T-cell (primary cell): ENCODE data around the gene ADAM17. TPM values are rescaled to one million over a fixed set of nuclear protein-coding genes. Genes with fewer than 3 reads are reported as not detected.

Experiments used
- ATAC-seq, 4 experiments: fragments of 200-7000 bp in 3 of 4; fragments of 150-1000 bp in 1 of 4; cut with Tn5 transposase; replicated peaks in 1 of 4; 1 replicate in 3 of 4; 2 replicates in 1 of 4; pipeline ENCODE4 v1.10.0; 2021; ENCODE audit warnings: moderate library complexity in 3 of 4, mild to moderate bottlenecking in 2 of 4, moderate number of reproducible peaks in 1 of 4
- CTCF ChIA-PET, 2 donors: fragments of 300-600 bp; sonication (Branson Sonifier 250); formaldehyde crosslinking; loops; one replicate each; lab custom pipeline; 2022; ENCODE audit warnings: antibody characterized with exemption in 2 of 2; lab: Charles Lee
- POLR2A ChIA-PET, 2 donors: fragments of 300-600 bp; sonication (Branson Sonifier 250); formaldehyde crosslinking; loops; one replicate each; lab custom pipeline; 2022; ENCODE audit warnings: antibody characterized with exemption in 2 of 2; lab: Charles Lee
- DNase-seq, 35 experiments: peaks; one replicate each; pipeline versions ENCODE4 v3.0.0 to v3.0.0-alpha.2; 2013 to 2023
- H3K27ac ChIP-seq: one replicate; pipeline ENCODE4 v1.5.1; 2013; ENCODE audit warnings: low read length
- H3K27me3 ChIP-seq, 2 experiments: replicated peaks in 1 of 2; 1 replicate in 1 of 2; 2 replicates in 1 of 2; pipeline versions ENCODE4 v1.6.1 to v1.7.0; 2013; ENCODE audit warnings: low read length in 1 of 2, mixed read lengths in 1 of 2; ENCODE audit not compliant: control insufficient read depth in 2 of 2, insufficient read depth in 2 of 2; ENCODE audit errors: extremely low read depth in 1 of 2
- H3K36me3 ChIP-seq, 2 donors: 1 replicate in 1 of 2; 2 replicates in 1 of 2; pipeline versions ENCODE4 v1.6.1 to v1.7.0; 2013; ENCODE audit warnings: low read length in 1 of 2; ENCODE audit not compliant: control insufficient read depth in 2 of 2, insufficient read depth in 1 of 2; ENCODE audit errors: extremely low read depth in 1 of 2
- H3K4me1 ChIP-seq, 2 experiments: 1 replicate in 1 of 2; 2 replicates in 1 of 2; pipeline versions ENCODE4 v1.6.1 to v1.7.0; 2013; ENCODE audit warnings: low read length in 2 of 2, mixed read lengths in 1 of 2; ENCODE audit not compliant: insufficient read depth in 2 of 2, control insufficient read depth in 1 of 2; ENCODE audit errors: extremely low read depth in 1 of 2
- H3K4me3 ChIP-seq, 2 donors: 1 replicate in 1 of 2; 2 replicates in 1 of 2; pipeline versions ENCODE4 v1.5.1 to v1.7.0; 2013; ENCODE audit warnings: mild to moderate bottlenecking in 2 of 2, low read length in 1 of 2, moderate library complexity in 1 of 2; ENCODE audit not compliant: control insufficient read depth in 1 of 2; ENCODE audit errors: extremely low read depth in 1 of 2
- H3K9me3 ChIP-seq: 2 replicates; pipeline ENCODE4 v1.7.0; 2013
- H3K27ac Mint-ChIP-seq, 2 donors: one replicate each; pipeline ENCODE4 v1.8.0; 2020 to 2021; ENCODE audit warnings: mild to moderate bottlenecking in 2 of 2, mixed read lengths in 2 of 2
- H3K27me3 Mint-ChIP-seq, 2 donors: one replicate each; pipeline ENCODE4 v1.8.0; 2021 to 2022; ENCODE audit warnings: mixed read lengths in 2 of 2
- H3K36me3 Mint-ChIP-seq: one replicate; pipeline ENCODE4 v1.8.0; 2021; ENCODE audit warnings: mixed read lengths
- H3K4me1 Mint-ChIP-seq, 3 donors: one replicate each; pipeline ENCODE4 v1.8.0; 2020 to 2022; ENCODE audit warnings: mixed read lengths in 3 of 3, mild to moderate bottlenecking in 1 of 3
- H3K4me3 Mint-ChIP-seq, 3 donors: one replicate each; pipeline ENCODE4 v1.8.0; 2020 to 2022; ENCODE audit warnings: mild to moderate bottlenecking in 3 of 3, mixed read lengths in 3 of 3, moderate library complexity in 3 of 3
- H3K9me3 Mint-ChIP-seq, 3 donors: one replicate each; pipeline ENCODE4 v1.8.0; 2020 to 2022; ENCODE audit warnings: mixed read lengths in 3 of 3
- WGBS: methylation state at CpG from one replicate; pipeline ENCODE4 v1.1.5; 2013; ENCODE audit warnings: missing lambda C conversion rate; ENCODE audit not compliant: insufficient coverage; 5-methylcytosine and 5-hydroxymethylcytosine counted together
- total RNA-seq, 35 experiments: library from RNA in 6 of 35; stranded (reverse) in 6 of 35; fragments of 120-200 nt in 1 of 35; gene quantifications; one replicate each; pipeline versions ENCODE4 v1.2.1 to v1.2.4 and lab custom pipeline; 2013 to 2026

ADAM17 gene
- total RNA-seq, 5 donors from 2014 or later (not counting 1 experiment from before 2014, with no cell fraction given): 26.5 to 34.5 (median 29.5) TPM

DNA sequence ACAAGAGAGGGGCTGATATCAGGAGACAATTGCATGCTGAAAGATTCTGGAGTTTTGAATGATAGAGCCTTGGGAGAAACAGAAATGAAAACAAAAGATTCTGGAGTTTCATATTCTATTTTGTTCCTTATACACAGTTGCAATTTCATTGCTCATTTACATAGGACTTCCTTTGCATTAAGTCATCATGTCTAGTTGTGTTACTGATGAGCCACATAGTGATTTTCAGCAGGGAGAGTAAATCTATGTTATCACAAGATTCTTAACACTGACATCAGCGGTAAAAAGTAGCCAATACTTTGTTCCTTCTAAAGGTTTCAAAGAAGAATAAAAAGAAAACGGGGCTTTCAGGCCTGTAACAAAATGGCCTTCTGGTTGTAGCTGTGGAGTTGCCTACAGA, 7.1 kb downstream of the ADAM17 start:
- POLR2A ChIA-PET: interaction anchor here in 1 of 2 donors (0.7 kb wide), 1 partner anchor 39 kb away, joined by 4 read pairs; no protein-coding TSS in a partner anchor

DNA sequence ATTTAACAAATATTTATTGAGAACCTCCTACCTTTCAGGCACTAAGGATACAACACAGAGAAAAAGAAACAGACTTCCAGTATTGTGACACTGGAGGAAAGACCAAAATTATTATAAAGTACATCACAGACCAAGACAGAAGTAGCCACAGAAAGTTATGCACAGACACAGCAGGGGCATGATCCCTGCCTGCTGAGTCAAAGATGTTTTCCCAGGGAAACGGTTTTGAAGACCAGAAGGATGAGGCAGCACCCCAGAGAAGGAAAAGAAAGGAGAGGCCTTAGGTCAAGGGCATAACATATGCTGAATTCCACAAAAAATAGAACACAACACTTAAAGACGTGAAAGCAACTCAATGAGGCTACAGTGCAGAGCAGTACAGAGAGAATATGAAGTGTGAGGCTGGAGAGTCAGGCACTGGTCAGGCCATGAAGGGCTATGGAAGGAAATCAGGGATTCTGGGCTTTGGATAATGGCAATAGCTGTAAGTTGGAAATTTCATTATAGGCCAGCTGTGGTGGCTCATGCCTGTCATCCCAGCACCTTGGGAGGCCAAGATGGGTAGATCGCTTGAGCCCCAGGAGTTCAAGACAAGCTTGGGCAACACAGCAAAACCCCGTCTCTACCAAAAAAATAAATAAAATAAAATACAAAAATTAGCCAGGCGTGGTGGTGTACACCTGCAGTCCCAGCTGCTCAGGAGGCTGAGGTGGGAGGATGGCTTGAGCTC, 8.2 kb downstream of the ADAM17 start:
- POLR2A ChIA-PET: interaction anchor here in 1 of 2 donors (0.6 kb wide), 2 partner anchors 14 to 24 kb away, joined by 4 to 5 read pairs; no protein-coding TSS in a partner anchor
- H3K36me3 Mint-ChIP-seq: peaks cover 13% of the 10 kb centered on the region
- no CpG with 5 or more reads among the region's 5 CpGs for WGBS
- no peaks in the 10 kb centered on the region for H3K36me3 ChIP-seq
- peaks cover 67 to 77% (median 69%) of the 10 kb centered on the region in 3 donors for H3K4me1 Mint-ChIP-seq
- H3K9me3 Mint-ChIP-seq: no peaks in the 10 kb centered on the region
- H3K4me3 ChIP-seq: no peak overlapping the region
- H3K27ac Mint-ChIP-seq: peak overlapping the region; percentile 40 to 77
- H3K27ac ChIP-seq: no peak overlapping the region
- no peak for DNase-seq
- no peaks in the 10 kb centered on the region for H3K27me3 Mint-ChIP-seq
- CTCF ChIA-PET: interaction anchor here (0.7 kb wide), 2 partner anchors 39 to 160 kb away, joined by 4 read pairs; no protein-coding TSS in a partner anchor
- H3K4me1 ChIP-seq: peaks cover 10 to 34% of the 10 kb centered on the region in 2 experiments
- no peaks in the 10 kb centered on the region for H3K27me3 ChIP-seq
- ATAC-seq: no peak
- no peaks in the 10 kb centered on the region for H3K9me3 ChIP-seq
- H3K4me3 Mint-ChIP-seq: peak overlapping the region in 2 of 3 donors; percentile 24 to 44

More for the DNA sequence above, 7.1 kb downstream of the ADAM17 start:
- CTCF ChIA-PET: interaction anchor here in 1 of 2 donors (0.7 kb wide), 1 partner anchor 38 kb away, joined by 4 read pairs; no protein-coding TSS in a partner anchor
- Mint-ChIP-seq H3K4me1 (peaks cover 72 to 80% (median 72%) of the 10 kb centered on the region in 3 donors), H3K27ac (peak overlapping the region; percentile 77 to 82), H3K36me3 (peaks cover 6% of the 10 kb centered on the region), H3K27me3 (no peaks in the 10 kb centered on the region), H3K4me3 (peak overlapping the region; percentile 24 to 66 (median 56)), H3K9me3 (no peaks in the 10 kb centered on the region)
- Histone ChIP-seq H3K27ac (peak overlapping the region; percentile 49), H3K4me1 (peaks cover 17 to 39% of the 10 kb centered on the region in 2 experiments), H3K9me3 (no peaks in the 10 kb centered on the region), H3K27me3 (no peaks in the 10 kb centered on the region), H3K36me3 (no peaks in the 10 kb centered on the region), H3K4me3 (no peak overlapping the region)
- DNase-seq: peak in 1 of 35 experiments; percentile 28
- WGBS: no CpG with 5 or more reads among the region's 2 CpGs
- ATAC-seq: peak; percentile 64 to 70 (median 66)

GRCh38 chr2:9545502-9545901, 10.1 kb downstream of the ADAM17 start:
- no peaks in the 10 kb centered on the region for H3K9me3 Mint-ChIP-seq
- no peak overlapping the region for H3K4me3 ChIP-seq
- peaks cover 0 to 6% of the 10 kb centered on the region in 2 donors for H3K36me3 ChIP-seq
- no peaks in the 10 kb centered on the region for H3K27me3 ChIP-seq
- POLR2A ChIA-PET: no interaction called here
- no peak overlapping the region for H3K27ac ChIP-seq
- H3K27me3 Mint-ChIP-seq: no peaks in the 10 kb centered on the region
- no CpG with 5 or more reads among the region's 5 CpGs for WGBS
- H3K27ac Mint-ChIP-seq: no peak overlapping the region
- CTCF ChIA-PET: no interaction called here
- H3K4me1 ChIP-seq: peaks cover 5 to 32% of the 10 kb centered on the region in 2 experiments
- ATAC-seq (no peak), DNase-seq (no peak)
- H3K9me3 ChIP-seq: no peaks in the 10 kb centered on the region
- H3K4me3 Mint-ChIP-seq: no peak overlapping the region
- H3K4me1 Mint-ChIP-seq: peaks cover 56 to 66% (median 57%) of the 10 kb centered on the region in 3 donors
- H3K36me3 Mint-ChIP-seq: peaks cover 13% of the 10 kb centered on the region

GRCh38 chr2:9543557-9543956, 12.1 kb downstream of the ADAM17 start:
- H3K27ac Mint-ChIP-seq: peak overlapping the region in 1 of 2 donors; percentile 41
- Histone ChIP-seq H3K36me3 (peaks cover 0 to 6% of the 10 kb centered on the region in 2 donors), H3K27me3 (no peaks in the 10 kb centered on the region), H3K9me3 (no peaks in the 10 kb centered on the region), H3K27ac (no peak overlapping the region), H3K4me3 (no peak overlapping the region), H3K4me1 (peaks cover 4 to 24% of the 10 kb centered on the region in 2 experiments)
- no CpG with 5 or more reads among the region's 1 CpG for WGBS
- ChIA-PET CTCF (no interaction called here), POLR2A (no interaction called here)
- H3K4me3 Mint-ChIP-seq: no peak overlapping the region
- ATAC-seq (peak in 1 of 4 experiments; percentile 36), DNase-seq (no peak)
- peaks cover 45 to 61% (median 51%) of the 10 kb centered on the region in 3 donors for H3K4me1 Mint-ChIP-seq
- H3K36me3 Mint-ChIP-seq: peaks cover 18% of the 10 kb centered on the region
- H3K9me3 Mint-ChIP-seq: no peaks in the 10 kb centered on the region
- no peaks in the 10 kb centered on the region for H3K27me3 Mint-ChIP-seq

DNA sequence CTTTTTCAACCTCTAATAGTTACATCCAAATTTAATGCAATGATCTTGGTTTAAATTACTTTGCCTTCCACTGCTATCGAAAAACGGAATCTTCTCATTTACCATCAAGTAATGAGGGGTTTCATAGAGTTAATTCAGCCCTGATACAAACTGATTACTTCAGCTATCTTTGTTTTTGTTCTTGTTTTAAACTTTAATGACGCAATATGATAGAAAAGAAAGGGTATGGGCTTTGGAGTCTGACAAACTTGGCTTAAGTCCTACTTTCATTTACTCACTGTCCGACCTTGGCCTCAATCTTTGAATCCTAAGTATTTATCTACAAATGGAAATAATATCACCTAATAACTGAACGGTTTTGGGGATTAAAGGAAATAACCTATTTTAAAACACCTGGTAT, 16.1 kb downstream of the ADAM17 start:
- no CpG with 5 or more reads among the region's 5 CpGs for WGBS
- peaks cover 29% of the 10 kb centered on the region for H3K36me3 Mint-ChIP-seq
- H3K9me3 Mint-ChIP-seq: no peaks in the 10 kb centered on the region
- ATAC-seq (no peak), DNase-seq (no peak)
- peaks cover 0 to 15% of the 10 kb centered on the region in 2 donors for H3K36me3 ChIP-seq
- H3K27me3 ChIP-seq: no peaks in the 10 kb centered on the region
- no peaks in the 10 kb centered on the region for H3K9me3 ChIP-seq
- POLR2A ChIA-PET: no interaction called here
- no peaks in the 10 kb centered on the region for H3K27me3 Mint-ChIP-seq
- no peak overlapping the region for H3K4me3 ChIP-seq
- H3K4me1 ChIP-seq: peaks cover 0 to 7% of the 10 kb centered on the region in 2 experiments
- H3K4me1 Mint-ChIP-seq: peaks cover 14 to 42% (median 38%) of the 10 kb centered on the region in 3 donors
- no peak overlapping the region for H3K27ac Mint-ChIP-seq
- H3K4me3 Mint-ChIP-seq: no peak overlapping the region
- CTCF ChIA-PET: interaction anchor here in 1 of 2 donors (0.9 kb wide), 1 partner anchor 16 kb away, joined by 3 read pairs; the partner anchor contains the start of gene ADAM17
- no peak overlapping the region for H3K27ac ChIP-seq

DNA sequence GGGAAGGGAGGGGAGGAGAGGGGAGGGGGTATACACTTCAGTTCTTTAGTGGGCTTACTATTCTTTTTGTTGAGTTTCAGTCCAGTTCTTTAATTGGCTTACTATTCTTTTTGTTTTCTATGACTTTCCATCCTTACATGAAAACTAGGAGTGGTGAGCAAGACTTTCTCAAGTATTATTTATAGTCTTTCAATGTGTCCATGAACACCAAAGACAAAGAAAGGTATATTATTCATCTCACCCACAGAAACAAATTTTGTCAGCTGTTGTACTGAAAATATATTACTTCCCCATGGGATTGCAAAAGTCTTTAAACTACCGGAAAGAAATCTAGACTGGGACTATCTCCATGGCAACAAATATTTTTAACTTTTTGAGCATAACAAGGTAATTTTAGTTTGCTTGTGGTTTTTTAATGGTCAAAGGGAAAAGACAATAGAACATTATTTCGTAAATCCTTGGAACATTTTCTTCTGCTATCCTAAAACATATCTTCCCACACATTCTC, 17.6 kb downstream of the ADAM17 start:
- no peak overlapping the region for H3K27ac Mint-ChIP-seq
- CTCF ChIA-PET: no interaction called here
- no peak overlapping the region for H3K4me3 Mint-ChIP-seq
- H3K27ac ChIP-seq: no peak overlapping the region
- peaks cover 1 to 31% (median 25%) of the 10 kb centered on the region in 3 donors for H3K4me1 Mint-ChIP-seq
- POLR2A ChIA-PET: interaction anchor here in 1 of 2 donors (0.7 kb wide), 1 partner anchor 37 kb away, joined by 3 read pairs; no protein-coding TSS in a partner anchor
- no peaks in the 10 kb centered on the region for H3K4me1 ChIP-seq
- no peak overlapping the region for H3K4me3 ChIP-seq
- H3K36me3 ChIP-seq: peaks cover 0 to 24% of the 10 kb centered on the region in 2 donors
- no CpG with 5 or more reads among the region's 2 CpGs for WGBS
- no peaks in the 10 kb centered on the region for H3K9me3 Mint-ChIP-seq
- H3K27me3 Mint-ChIP-seq: no peaks in the 10 kb centered on the region
- ATAC-seq (no peak), DNase-seq (no peak)
- H3K36me3 Mint-ChIP-seq: peaks cover 28% of the 10 kb centered on the region
- H3K9me3 ChIP-seq: no peaks in the 10 kb centered on the region
- H3K27me3 ChIP-seq: no peaks in the 10 kb centered on the region
